ENCODE data around the gene SPRN. TPM values are rescaled to one million over a fixed set of nuclear protein-coding genes. Genes with fewer than 3 reads are reported as not detected.
"Not testable (repeated sequence)": the region's sequence is repeated elsewhere in the genome, so short reads cannot be mapped to it uniquely, and the experiment has no call there.

SPRN gene
- total RNA-seq, 1 donor from 2014 or later: 0.12 TPM

GRCh38 chr10:133377025-133377817, 47.2 kb downstream of the SPRN start:
- no peak overlapping the region for H3K27ac Mint-ChIP-seq
- TF ChIP-seq, protein P1, sequence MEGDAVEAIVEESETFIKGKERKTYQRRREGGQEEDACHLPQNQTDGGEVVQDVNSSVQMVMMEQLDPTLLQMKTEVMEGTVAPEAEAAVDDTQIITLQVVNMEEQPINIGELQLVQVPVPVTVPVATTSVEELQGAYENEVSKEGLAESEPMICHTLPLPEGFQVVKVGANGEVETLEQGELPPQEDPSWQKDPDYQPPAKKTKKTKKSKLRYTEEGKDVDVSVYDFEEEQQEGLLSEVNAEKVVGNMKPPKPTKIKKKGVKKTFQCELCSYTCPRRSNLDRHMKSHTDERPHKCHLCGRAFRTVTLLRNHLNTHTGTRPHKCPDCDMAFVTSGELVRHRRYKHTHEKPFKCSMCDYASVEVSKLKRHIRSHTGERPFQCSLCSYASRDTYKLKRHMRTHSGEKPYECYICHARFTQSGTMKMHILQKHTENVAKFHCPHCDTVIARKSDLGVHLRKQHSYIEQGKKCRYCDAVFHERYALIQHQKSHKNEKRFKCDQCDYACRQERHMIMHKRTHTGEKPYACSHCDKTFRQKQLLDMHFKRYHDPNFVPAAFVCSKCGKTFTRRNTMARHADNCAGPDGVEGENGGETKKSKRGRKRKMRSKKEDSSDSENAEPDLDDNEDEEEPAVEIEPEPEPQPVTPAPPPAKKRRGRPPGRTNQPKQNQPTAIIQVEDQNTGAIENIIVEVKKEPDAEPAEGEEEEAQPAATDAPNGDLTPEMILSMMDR (IDR thresholded peaks at IDR 0.05; ENCODE audit: unreplicated experiment): no peak
- H3K4me1 Mint-ChIP-seq (ENCODE audit: low read depth): peaks cover 5% of the 10 kb centered on the region
- H3K27me3 Mint-ChIP-seq: peaks cover 33% of the 10 kb centered on the region
- H3K9me3 Mint-ChIP-seq (ENCODE audit: low read depth): no peaks in the 10 kb centered on the region
- DNase-seq (ENCODE audit: low spot score, unreplicated experiment): no peak
- peak overlapping the region; percentile 39 for H3K4me3 Mint-ChIP-seq (ENCODE audit: low read depth)
- H3K36me3 Mint-ChIP-seq (ENCODE audit: insufficient read depth): no peaks in the 10 kb centered on the region

DNA sequence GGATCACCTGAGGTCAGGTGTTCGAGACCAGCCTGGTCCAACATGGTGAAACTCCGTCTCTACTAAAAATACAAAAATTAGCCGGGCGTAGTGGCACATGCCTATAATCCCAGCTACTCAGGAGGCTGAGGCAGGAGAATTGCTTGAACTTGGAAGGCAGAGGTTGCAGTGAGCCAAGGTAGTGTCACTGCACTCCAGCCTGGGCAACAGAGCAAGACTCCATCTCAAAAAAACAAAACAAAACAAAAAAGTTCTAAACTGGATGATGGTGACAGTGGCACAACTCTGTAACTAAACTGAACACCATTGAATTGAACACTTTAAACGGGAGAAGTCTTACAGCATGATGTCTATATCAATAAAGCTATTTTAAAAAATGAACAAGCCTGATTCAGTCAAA, 48.2 kb downstream of the SPRN start:
- H3K9me3 Mint-ChIP-seq (ENCODE audit: low read depth); DNase-seq (ENCODE audit: low spot score, unreplicated experiment); H3K27ac Mint-ChIP-seq; H3K36me3 Mint-ChIP-seq (ENCODE audit: insufficient read depth); H3K4me1 Mint-ChIP-seq (ENCODE audit: low read depth): not testable (repeated sequence)
- peak overlapping the region; percentile 49 for H3K4me3 Mint-ChIP-seq (ENCODE audit: low read depth)
- H3K27me3 Mint-ChIP-seq: peaks cover 33% of the 10 kb centered on the region

DNA sequence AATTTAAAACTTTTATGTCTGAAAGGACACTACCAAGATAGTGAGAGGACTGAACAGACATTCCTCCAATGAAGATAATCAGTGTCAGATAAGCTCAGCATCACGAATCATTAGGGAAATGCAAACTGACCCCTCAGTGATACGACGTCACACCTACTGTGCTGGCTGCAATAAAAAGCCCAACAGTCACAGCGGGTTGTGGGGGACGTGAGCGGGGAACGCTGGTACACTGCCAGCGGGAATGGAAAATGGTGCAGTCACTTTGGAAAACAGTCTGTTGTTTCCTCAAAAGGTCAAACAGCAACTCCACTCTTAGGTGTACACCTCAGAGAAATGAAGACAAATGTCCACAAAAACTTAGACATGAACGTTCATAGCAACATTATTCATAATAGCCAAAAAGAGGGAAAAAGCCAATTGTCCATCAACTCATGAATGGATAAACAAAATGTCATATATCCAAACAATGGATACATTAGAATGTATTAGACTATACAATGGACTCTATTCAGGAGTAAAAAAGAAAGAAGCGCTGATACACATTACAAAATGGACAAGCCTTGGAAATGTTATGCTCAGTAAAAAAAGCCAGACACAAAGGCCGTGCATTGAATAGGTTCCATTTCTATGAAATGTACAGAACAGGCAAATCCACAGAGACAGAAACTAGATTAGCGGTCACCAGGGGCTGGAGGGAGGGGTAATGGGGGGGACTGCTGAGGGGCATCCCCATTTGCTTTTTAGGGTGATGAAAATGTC, 48.9 kb downstream of the SPRN start:
- H3K27ac Mint-ChIP-seq: no peak overlapping the region
- H3K9me3 Mint-ChIP-seq (ENCODE audit: low read depth): no peaks in the 10 kb centered on the region
- peak overlapping the region; percentile 65 for H3K4me3 Mint-ChIP-seq (ENCODE audit: low read depth)
- no peaks in the 10 kb centered on the region for H3K36me3 Mint-ChIP-seq (ENCODE audit: insufficient read depth)
- TF ChIP-seq, protein P1 (IDR thresholded peaks at IDR 0.05; ENCODE audit: unreplicated experiment): no peak
- H3K4me1 Mint-ChIP-seq (ENCODE audit: low read depth): peaks cover 7% of the 10 kb centered on the region
- DNase-seq (ENCODE audit: low spot score, unreplicated experiment): no peak
- peaks cover 33% of the 10 kb centered on the region for H3K27me3 Mint-ChIP-seq

GRCh38 chr10:133373174-133374090, 51.0 kb downstream of the SPRN start, which contains the start of gene ECHS1:
Gene ECHS1, minus strand, starts transcription at chr10:133373354. Its CDS starts 21 bp downstream, at chr10:133373333.
- Mint-ChIP-seq H3K4me3 (ENCODE audit: low read depth) (peak within 1 kb of the TSS; percentile 90), H3K36me3 (ENCODE audit: insufficient read depth) (peaks cover 2% of the 10 kb centered on the region), H3K4me1 (ENCODE audit: low read depth) (peaks cover 7% of the 10 kb centered on the region), H3K27me3 (peaks cover 33% of the 10 kb centered on the region), H3K27ac (peak within 1 kb of the TSS; percentile 95), H3K9me3 (ENCODE audit: low read depth) (no peaks in the 10 kb centered on the region)
- TF ChIP-seq, protein P1 (IDR thresholded peaks at IDR 0.05; ENCODE audit: unreplicated experiment): no peak
- peak; percentile 98 for DNase-seq (ENCODE audit: low spot score, unreplicated experiment)

DNA sequence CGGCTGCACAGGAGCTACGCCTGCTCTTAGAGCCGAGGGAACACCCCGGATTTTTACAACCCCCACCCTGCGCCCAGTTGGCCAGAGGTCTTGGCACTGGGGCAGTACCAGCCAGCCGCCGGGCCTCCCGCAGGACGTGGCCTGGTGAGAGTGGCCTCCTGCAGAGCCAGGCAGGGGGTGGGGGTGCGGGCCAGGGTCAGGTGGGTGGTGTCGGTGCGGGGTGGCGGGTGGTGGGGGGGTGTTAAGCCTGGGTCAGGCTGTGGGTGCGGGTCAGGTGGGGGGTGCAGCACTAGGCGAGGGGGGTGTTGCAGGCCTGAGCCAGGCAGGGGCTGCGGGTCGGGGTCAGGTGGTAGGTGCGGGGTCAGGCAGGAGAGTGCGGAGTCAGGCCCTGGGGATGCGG, 51.9 kb downstream of the SPRN start:
- H3K27ac Mint-ChIP-seq: no peak overlapping the region
- H3K4me3 Mint-ChIP-seq (ENCODE audit: low read depth): peak overlapping the region; percentile 75
- TF ChIP-seq, protein P1 (IDR thresholded peaks at IDR 0.05; ENCODE audit: unreplicated experiment): no peak
- H3K9me3 Mint-ChIP-seq (ENCODE audit: low read depth): no peaks in the 10 kb centered on the region
- peaks cover 33% of the 10 kb centered on the region for H3K27me3 Mint-ChIP-seq
- peaks cover 3% of the 10 kb centered on the region for H3K36me3 Mint-ChIP-seq (ENCODE audit: insufficient read depth)
- no peak for DNase-seq (ENCODE audit: low spot score, unreplicated experiment)
- H3K4me1 Mint-ChIP-seq (ENCODE audit: low read depth): peaks cover 6% of the 10 kb centered on the region

Small RNA genes within 50 kb of the gene (microRNA-seq; reads per million reads assigned to microRNA genes)
- gene MIR3944 (ENCODE audit: borderline number of aligned reads, unreplicated experiment): 6.0 reads per million, percentile 3 among the genes with 10 or more reads in this experiment

Other genes starting within 250 kb of the SPRN start
- not detected in 2 replicates for gene UTF1, start 194.4 kb downstream of the SPRN start, total RNA-seq
- gene VENTX, start 186.8 kb downstream of the SPRN start, total RNA-seq: 1.2 TPM in 2 replicates
- gene ADAM8, start 147.8 kb downstream of the SPRN start, total RNA-seq: 13.7 and 16.3 TPM in 2 replicates
- 63.2 and 77.0 TPM in 2 replicates for gene TUBGCP2, start 115.8 kb downstream of the SPRN start, total RNA-seq
- 54.2 and 56.8 TPM in 2 replicates for gene ZNF511, start 115.7 kb downstream of the SPRN start, total RNA-seq
- 2.3 and 2.5 TPM in 2 replicates for gene CALY, start 87.7 kb downstream of the SPRN start, total RNA-seq
- gene PRAP1, start 77.3 kb downstream of the SPRN start, total RNA-seq: 0.62 TPM in 1 of 2 replicates, not detected in the other
- gene FUOM, start 66.6 kb downstream of the SPRN start, total RNA-seq: 14.7 and 16.2 TPM in 2 replicates
- 89.7 and 91.4 TPM in 2 replicates for gene ECHS1, start 51.3 kb downstream of the SPRN start, total RNA-seq
- 11.9 and 14.1 TPM in 2 replicates for gene PAOX, start 45.4 kb downstream of the SPRN start, total RNA-seq
- gene MTG1, start 30.5 kb downstream of the SPRN start, total RNA-seq: 137 and 139 TPM in 2 replicates
- gene SCART1, start 29.3 kb upstream of the SPRN start, total RNA-seq: 1.7 and 3.0 TPM in 2 replicates
- 0.91 and 1.4 TPM in 2 replicates for gene CYP2E1, start 102.7 kb upstream of the SPRN start, total RNA-seq
- gene SYCE1, start 141.0 kb upstream of the SPRN start, total RNA-seq: not detected in 2 replicates
- gene FRG2B, start 202.2 kb upstream of the SPRN start, total RNA-seq: not detected in 2 replicates